Measurements from ENCODE around the gene CENPF.
"Not testable (repeated sequence)": the region's sequence is repeated elsewhere in the genome, so short reads cannot be mapped to it uniquely, and the experiment has no call there.

CENPF gene, protein sequence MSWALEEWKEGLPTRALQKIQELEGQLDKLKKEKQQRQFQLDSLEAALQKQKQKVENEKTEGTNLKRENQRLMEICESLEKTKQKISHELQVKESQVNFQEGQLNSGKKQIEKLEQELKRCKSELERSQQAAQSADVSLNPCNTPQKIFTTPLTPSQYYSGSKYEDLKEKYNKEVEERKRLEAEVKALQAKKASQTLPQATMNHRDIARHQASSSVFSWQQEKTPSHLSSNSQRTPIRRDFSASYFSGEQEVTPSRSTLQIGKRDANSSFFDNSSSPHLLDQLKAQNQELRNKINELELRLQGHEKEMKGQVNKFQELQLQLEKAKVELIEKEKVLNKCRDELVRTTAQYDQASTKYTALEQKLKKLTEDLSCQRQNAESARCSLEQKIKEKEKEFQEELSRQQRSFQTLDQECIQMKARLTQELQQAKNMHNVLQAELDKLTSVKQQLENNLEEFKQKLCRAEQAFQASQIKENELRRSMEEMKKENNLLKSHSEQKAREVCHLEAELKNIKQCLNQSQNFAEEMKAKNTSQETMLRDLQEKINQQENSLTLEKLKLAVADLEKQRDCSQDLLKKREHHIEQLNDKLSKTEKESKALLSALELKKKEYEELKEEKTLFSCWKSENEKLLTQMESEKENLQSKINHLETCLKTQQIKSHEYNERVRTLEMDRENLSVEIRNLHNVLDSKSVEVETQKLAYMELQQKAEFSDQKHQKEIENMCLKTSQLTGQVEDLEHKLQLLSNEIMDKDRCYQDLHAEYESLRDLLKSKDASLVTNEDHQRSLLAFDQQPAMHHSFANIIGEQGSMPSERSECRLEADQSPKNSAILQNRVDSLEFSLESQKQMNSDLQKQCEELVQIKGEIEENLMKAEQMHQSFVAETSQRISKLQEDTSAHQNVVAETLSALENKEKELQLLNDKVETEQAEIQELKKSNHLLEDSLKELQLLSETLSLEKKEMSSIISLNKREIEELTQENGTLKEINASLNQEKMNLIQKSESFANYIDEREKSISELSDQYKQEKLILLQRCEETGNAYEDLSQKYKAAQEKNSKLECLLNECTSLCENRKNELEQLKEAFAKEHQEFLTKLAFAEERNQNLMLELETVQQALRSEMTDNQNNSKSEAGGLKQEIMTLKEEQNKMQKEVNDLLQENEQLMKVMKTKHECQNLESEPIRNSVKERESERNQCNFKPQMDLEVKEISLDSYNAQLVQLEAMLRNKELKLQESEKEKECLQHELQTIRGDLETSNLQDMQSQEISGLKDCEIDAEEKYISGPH (N-terminal part only)

DNA sequence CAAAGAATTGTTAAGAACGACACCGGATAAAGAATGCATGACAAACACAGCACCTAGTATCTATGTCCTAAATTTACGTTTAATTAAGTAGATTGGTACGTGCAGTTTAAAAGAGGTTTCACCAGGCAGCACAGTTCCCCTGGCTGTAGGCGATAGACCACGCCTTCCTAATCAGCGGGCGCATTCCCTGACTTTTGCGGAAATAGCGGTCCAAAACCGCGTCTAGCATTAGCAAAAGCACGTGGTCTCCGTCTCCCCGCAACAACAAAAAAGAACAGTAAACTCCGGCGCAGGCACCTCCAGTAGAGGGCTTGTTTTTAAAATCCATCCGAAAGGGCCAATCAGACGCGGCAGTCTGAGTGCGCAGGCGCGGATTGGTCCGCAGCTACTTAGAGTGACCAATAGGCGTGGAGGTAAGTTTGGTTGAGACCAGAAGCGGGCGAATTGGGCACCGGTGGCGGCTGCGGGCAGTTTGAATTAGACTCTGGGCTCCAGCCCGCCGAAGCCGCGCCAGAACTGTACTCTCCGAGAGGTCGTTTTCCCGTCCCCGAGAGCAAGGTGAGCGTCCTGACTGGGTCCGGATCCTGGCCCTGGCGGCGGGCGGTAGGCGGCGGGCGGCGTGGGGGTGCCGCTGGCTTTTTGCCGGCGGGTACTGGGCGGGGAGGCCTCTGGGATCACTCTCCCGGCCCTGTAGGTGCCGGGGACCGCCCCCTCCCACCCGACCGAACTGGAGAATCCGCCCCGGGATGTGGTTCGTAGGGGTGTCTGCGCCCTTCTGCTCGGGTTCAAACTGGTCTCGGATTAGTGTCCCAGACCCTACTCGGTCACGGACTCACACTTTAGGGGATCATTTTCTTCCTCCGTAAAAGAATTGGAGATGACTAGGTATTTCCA is at the start of gene CENPF:
CENPF (plus strand) TSS at position 432 of the 894 bp plus-strand sequence. CDS start 10,560 bp downstream, outside the sequence.
- intact Hi-C loops (cut with DNase I), result no loop called here
- DNase-seq, result peak; percentile 89 to 98 (median 95)

DNA sequence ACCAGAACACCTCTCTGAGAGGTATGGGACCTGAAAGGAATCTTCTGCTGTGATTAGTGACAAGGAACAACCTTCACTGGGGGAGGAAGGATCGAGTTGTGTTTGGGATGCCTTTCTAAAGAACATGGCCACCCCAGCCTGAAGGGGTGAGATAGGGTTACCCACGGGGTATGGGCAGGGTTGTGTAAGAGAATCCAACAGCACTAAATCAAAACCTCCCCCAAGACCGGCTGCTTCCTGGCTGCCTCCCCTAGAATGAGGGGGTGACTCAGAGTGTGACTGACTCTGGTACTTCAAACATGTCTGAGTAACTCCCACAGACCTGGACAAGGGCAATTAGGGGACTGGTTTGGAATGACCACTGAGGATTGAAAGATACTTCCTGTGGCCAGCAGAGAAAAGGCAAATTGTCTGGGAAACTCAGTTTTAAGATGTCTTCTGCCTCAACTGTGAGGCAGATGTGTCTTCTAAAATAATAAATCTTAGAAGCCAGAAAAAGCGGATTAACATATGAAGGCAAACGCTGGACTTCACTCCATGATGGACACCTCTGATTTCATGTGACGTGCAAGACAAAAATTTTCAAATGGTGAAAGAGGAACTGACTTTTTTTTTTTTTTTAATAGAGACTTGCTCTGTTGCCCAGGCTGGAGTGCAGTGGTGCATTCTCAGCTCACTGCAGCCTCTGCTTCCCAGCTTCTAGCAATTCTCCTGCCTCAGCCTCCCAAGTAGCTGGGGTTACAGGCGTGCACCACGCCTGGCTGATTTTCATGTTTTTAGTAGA is 44.9 kb upstream of the CENPF start:
- intact Hi-C loops (cut with DNase I), result no loop called here
- no peak for DNase-seq

DNA sequence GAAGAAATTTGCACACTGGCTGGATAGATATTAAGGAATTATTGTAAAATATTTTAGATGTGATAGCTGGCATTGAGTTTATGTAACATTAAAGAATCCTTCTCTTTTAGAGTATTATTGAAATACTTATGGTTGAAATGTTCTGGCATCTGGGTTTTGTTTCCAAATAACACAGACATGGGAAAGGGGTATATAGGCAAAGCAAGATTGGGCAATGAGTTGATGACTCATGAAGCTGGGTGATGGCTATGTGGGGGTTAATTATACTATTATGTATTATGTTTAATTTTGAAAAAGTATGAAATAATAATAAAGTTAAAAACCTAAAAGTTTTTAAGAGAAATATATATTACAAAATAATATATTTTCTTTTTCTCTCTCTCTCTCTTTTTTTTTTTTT is 39.1 kb upstream of the CENPF start:
- intact Hi-C loops (cut with DNase I), result no loop called here
- no peak for DNase-seq

DNA sequence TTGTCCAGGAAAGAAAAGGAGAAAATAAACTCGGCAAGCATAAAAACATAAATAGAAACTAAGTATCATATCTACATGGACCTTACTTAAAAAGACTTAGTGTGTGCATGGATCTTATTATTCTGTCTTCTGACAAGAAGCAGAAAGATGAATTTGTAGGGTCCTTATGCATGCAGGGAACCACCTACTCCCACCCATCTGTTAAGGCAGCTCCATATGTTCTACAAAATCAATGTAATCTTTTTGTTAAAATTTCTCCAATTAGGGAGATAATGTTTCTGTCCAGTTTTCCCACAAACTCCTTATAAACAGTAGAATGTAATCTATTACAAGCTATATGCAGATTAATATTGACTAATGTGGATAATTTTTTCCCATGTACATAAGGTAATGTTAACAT is 37.7 kb upstream of the CENPF start:
- intact Hi-C loops (cut with DNase I), result no loop called here
- DNase-seq, result no peak

DNA sequence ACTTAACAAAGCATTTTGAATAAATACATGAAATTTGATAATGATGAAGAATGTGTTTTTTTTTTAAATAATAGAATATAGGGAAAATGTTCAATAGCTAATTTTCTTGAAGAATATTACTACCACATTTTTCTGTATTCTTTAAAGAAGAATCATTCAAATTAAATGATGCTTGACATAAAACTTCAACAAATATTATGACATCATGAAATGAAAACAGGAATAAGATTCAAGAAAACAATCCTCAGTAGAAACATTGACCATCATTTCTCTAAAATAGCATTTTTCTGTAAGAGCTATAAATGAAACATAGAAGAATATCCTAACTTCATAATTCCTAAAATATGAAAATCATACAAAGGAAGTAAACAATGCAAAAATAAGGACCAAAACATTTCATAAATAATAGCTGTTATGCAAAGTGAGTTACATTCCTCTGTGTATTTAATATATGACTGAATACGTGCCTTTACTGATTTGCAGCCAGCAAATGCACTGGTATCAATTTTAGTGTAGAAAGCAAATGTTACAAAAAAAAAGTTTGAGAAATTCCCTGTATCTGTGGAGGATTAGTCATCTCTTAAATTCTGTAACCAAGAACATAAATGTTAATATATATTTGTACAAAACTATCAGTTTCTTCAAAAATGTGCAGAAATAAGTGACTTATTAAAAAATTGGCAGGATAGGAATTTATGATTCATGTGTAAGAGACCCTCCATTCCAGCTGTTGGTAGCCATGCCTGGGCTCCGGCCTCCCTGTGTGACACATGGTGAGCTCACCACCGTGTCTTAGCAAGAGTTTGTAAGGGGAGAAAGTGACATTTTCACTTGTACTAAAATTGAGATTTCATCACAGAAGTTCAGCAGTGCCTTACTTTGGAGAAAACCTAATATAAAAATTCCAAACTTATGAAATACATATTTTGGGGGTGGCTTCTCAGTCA is 36.6 kb upstream of the CENPF start:
- intact Hi-C loops (cut with DNase I), result no loop called here
- no peak for DNase-seq

DNA sequence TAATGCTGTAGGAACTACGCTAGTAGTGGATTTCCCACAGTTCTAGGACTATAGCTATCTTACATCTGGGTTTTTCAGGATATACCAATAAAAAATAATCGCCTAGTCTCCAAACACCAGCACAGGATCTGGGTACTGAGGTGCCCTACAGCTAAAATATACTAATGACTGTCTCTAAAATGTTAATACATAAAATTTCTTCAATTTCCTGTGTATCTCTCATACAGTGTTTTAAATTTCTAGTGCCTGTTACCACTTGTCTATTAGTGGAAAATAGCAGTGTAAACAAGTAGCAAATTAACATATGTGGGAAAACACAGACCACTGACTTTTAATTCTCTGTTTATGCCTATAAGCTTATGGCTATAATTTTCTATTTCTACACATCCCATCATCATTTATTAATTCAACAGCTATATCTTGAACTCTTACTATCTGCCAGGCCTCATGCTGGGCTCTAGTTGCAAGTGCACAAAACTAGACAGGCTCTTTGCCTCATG is 35.5 kb upstream of the CENPF start:
- DNase-seq, result no peak
- intact Hi-C loops (cut with DNase I), result no loop called here

DNA sequence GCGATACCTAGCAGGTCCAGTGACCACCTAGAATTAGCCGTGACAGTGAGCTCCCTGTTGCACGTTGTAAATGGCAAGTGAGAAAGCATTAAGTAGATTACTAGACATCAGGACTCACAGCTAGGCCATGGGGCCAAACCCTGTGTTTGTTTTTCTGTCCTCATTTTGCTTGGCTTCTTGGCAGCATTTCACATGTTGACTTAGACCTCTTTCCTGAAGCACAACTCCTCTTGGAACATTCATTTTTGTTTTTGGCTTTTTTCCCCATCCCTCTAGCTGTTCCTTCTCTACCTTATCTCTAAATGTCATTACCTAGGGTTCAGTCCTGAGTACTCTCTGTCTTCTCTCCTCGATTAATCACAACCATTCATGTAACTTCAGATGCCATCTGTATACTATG is 34.7 kb upstream of the CENPF start:
- no peak for DNase-seq
- intact Hi-C loops (cut with DNase I), result no loop called here

DNA sequence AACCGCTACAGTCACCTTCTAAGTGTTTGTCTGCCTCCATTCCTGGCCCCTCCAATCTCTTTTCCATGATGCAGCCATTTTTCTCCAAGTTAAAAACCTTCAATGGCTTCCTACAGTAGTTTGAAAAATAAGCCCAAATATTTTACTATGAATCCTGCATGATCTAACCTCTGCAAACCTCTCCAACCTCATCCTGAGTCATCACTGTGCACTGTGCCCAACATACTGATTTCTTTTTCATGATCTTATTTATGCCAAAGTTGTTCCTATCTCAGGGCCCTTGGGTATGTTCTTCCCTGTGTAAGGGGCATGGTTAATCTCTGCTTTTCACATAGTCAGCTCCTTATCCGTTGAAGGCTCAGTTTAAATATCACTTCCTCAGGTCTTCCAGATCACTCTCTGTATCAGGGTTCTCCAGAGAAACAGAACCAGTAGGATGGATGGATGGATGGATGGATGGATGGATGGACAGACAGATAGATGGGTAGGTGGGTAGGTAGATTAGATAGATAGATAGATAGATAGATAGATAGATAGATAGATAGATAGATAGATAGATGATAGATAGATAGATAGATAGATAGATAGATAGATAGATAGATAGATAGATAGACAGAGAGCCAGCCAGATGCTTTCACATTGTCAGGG is 33.5 kb upstream of the CENPF start:
- intact Hi-C loops (cut with DNase I), result no loop called here

DNA sequence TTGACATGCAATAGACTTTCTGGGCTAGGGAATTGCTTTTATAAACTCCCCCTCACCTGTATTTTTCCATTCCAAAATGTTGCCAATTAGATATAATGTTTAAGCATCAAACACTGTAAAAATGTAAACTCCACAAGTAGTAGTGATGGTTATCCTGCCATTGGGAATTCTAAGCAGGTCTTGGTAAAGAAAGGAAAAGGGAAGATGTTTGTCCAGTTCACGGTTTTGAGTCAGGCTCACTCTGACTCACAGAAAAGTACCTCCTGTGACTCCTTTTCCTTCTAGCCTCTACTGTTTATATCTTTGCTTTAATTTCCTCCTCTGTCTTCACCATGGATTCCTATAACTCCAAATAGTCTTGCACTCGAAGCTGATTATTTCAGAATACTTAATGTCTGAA is 32.6 kb upstream of the CENPF start:
- DNase-seq, result no peak
- intact Hi-C loops (cut with DNase I), result no loop called here

More for the DNA sequence above, 33.5 kb upstream of the CENPF start:
- no peak for DNase-seq

DNA sequence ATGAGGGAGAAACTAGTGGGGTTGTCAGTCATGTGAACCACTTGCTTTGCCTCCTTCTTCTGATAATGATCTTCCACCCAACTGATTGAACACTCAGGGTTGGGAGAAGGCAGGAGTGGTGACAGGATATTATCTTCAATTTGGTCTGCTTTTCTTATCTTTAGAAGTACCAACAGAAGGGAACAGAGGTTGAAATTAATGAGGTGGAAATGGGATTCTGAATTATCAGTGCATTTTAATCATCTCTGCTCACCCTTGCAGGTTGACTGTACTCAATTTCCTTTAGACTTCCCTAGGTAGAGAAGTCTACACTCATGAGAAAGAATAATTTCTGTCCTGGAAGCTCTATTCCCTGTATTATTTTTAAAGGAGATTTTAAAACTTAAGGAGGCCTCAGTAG is 31.7 kb upstream of the CENPF start:
- DNase-seq, result no peak
- intact Hi-C loops (cut with DNase I), result no loop called here

DNA sequence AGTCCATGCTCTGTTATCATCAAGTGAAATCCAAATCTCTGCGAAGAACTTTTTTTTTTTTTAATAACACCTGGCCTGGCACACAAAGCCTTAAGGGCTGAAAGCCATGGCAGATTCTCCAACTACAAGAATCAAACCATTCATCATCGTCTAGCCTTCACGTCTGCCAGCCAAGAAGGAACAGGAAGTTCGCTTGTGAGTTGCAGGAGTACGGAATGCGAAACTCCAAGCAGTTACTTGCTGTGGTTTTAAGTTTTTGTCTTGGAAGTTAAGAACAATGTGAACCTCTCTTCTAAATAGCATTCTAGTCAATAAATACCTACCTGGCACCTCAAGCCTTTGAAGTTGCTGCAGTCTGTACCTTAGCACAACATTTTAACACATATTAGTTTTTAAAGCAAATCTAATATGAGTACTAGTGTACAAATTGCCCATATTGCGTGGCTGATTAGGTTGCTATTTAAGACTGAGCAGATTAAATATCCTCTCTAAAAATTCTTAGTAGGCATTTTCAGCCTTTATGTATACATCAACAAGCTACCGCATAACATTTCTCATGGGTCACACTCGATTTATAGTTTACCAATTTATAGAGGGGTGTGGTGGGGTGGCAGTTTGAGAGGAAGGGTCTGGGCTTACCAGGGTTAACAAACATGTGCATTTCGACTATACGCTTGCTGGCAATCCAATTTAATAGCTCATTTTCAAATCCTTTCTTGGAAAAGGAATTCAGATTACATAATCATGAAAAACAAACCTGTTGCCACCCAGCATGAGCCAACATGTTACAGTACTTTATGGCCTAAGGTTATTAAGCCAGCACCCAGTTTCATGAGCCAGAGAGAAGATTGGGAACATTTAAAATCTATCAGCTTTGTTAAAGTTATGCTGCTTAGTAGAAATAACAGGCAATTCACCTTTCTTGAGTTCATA is 29.3 kb upstream of the CENPF start:
- DNase-seq, result no peak
- intact Hi-C loops (cut with DNase I), result no loop called here

DNA sequence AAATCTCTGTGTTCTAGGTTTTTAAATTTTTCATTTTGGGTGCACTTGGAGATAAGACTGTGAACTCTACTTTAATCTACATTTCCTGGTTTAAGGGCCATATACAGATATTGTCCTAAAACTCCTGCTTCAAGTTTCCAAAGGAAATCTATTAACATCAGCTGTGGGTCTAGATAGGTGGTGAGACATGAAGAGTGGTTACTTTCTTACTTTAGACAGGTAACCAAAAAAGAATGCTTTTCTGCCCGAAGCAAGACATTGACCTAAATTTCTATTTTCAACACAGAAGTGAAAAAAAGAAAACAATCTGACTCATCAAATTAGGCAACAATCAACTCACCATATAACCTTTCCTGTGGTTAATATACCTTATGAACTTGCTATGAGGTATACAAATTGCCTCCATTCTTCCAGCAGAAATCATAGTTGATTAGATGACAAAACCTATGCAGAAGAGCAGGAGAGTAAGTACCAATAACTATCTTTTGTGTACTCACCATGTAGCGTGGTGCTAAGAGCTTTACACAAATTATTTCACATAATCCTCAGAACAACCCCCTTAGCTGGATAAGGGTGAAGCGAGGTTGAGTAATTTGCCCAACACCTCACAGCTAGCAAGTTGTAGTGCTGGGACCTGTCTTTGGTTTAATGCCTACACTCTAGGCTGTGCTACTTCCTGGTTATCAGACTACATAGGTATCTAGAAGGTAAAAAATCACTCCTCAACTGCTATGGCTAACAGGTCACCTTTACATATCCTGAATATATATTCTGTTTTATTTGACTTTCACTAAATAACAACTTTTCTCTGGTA is 28.2 kb upstream of the CENPF start:
- DNase-seq, result no peak
- intact Hi-C loops (cut with DNase I), result no loop called here

DNA sequence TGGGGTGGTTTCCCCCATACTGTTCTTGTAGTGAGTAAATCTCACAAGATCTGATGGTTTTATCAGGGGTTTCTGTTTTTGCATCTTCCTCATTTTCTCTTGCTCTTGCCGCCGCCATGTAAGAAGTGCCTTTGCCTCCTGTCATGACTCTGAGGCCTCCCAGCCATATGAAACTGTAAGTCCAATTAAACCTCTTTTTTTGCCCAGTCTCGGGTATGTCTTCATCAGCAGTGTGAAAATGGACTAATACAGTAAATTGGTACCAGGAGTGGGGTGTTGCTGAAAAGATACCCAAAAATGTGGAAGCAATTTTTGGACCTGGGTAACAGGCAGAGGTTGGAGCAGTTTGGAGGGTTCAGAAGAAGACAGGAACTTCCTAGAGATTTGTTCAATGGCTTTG is 26.9 kb upstream of the CENPF start:
- DNase-seq; intact Hi-C loops (cut with DNase I): not testable (repeated sequence)

DNA sequence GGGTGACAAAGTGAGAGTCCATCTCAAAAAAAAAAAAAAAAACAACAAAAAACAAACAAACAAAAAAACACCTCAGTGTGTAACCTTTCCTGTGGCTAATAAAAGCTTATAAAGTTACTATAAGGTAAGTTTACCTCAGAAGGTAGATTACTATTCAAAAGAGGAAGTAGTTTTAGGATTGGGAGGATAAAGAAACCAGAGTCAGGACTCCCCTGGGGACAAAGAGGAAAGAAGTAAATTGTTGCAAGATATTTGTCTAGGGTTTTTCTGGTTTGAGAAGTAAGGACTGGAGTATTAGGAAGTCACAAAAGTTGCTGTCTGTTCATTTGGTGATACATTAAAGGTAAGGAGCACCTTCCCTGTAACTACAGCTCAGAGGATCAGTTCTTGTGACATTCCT is 23.8 kb upstream of the CENPF start:
- intact Hi-C loops (cut with DNase I), result no loop called here
- DNase-seq, result no peak
